Muscle of arm (tissue), 14 donors: ENCODE results near the gene GPR146. TPM values are rescaled to one million over a fixed set of nuclear protein-coding genes. Genes with fewer than 3 reads are reported as not detected.
"Not testable (repeated sequence)": the region's sequence is repeated elsewhere in the genome, so short reads cannot be mapped to it uniquely, and the experiment has no call there.

Experiments
- DNase-seq: peaks from one replicate; pipeline ENCODE4 v3.0.0-alpha.2; 2013
- long read RNA-seq, 11 donors: transcript quantifications; one replicate each; lab custom pipeline, GENCODE V29; 2026
- polyA plus RNA-seq, 12 donors: library from polyadenylated mRNA; unstranded; fragments of 120-200 nt; gene quantifications; one replicate each; pipeline ENCODE4 v1.2.1, GENCODE V29; 2013; ENCODE audit not compliant: insufficient read length in 12 of 12

GPR146 gene, protein sequence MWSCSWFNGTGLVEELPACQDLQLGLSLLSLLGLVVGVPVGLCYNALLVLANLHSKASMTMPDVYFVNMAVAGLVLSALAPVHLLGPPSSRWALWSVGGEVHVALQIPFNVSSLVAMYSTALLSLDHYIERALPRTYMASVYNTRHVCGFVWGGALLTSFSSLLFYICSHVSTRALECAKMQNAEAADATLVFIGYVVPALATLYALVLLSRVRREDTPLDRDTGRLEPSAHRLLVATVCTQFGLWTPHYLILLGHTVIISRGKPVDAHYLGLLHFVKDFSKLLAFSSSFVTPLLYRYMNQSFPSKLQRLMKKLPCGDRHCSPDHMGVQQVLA
- polyA plus RNA-seq = 1 to 10 TPM in 10 of 12 donors, not detected in 2; 2.0 to 4.8 (median 3.3) TPM
- long read RNA-seq, donor 1, partial matches to known transcripts = 0 of 2 reads
- long read RNA-seq, donor 1, other reads (novel, unspliced or antisense) = 0 of 2 reads
- long read RNA-seq, donor 2, partial matches to known transcripts = 0 of 4 reads
- long read RNA-seq, donor 2, other reads (novel, unspliced or antisense) = 0 of 4 reads
- long read RNA-seq, donor 3, partial matches to known transcripts = 0 of 1 reads
- long read RNA-seq, donor 3, other reads (novel, unspliced or antisense) = 0 of 1 reads
- long read RNA-seq, donor 4, partial matches to known transcripts = 0 of 1 reads
- long read RNA-seq, donor 4, other reads (novel, unspliced or antisense) = 0 of 1 reads
- long read RNA-seq, donor 5, partial matches to known transcripts = 0 of 5 reads
- long read RNA-seq, donor 5, other reads (novel, unspliced or antisense) = 0 of 5 reads
- long read RNA-seq, donor 6, partial matches to known transcripts = 0 of 1 reads
- long read RNA-seq, donor 6, other reads (novel, unspliced or antisense) = 0 of 1 reads
- long read RNA-seq, donor 7, partial matches to known transcripts = 0 of 1 reads
- long read RNA-seq, donor 7, other reads (novel, unspliced or antisense) = 0 of 1 reads
- long read RNA-seq, donor 8, partial matches to known transcripts = 0 of 5 reads
- long read RNA-seq, donor 8, other reads (novel, unspliced or antisense) = 0 of 5 reads
- long read RNA-seq, donor 9, partial matches to known transcripts = 0 of 2 reads
- long read RNA-seq, donor 9, other reads (novel, unspliced or antisense) = 0 of 2 reads
- long read RNA-seq, donor 10, partial matches to known transcripts = 0 of 2 reads
- long read RNA-seq, donor 10, other reads (novel, unspliced or antisense) = 0 of 2 reads
- long read RNA-seq, donor 11, partial matches to known transcripts = 0 of 2 reads
- long read RNA-seq, donor 11, other reads (novel, unspliced or antisense) = 0 of 2 reads

DNA sequence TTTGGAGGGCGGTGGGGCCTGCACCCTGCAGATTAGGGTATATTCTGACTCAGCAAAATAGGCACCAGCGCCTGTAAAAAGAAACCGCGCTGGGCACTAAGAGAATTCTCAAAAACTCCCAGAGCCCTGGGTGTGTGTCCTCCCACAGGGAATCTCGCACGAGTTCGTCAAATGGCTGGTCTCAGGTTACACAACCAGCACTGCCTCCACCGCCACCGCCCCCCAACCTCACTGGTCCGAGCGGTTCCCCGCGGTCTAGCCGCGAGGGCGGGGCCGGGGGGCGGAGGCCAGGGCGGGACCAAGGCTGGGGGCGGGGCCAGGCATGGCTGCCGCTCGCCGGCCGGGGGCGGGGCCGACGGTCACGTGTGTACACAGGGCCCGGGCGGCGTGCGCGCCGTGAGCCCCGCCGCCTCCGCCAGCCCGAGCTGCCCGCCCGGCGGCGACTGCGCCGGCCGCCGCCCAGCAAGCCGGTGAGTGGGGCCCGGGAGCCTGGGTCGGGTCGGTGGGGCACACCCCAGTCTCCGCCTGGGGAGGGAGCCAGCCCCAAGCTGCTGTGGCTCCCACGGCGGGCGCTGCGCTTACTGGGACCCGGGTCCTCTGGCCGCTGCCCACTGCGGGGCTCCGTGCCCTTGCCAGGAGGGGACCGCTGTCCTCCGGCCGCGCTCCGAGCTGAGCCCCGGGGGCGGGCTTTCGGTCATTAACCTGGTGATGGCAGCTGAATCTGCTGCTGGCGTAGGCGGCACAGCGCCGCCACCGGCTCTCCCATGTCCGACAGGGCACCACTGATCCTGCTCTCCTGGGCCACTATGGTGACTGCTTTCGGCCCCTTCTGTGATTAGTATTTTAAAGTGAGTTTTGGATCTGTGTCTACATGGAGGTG is at the start of gene GPR146:
Gene GPR146, plus strand, starts transcription at position 358 of the 880 bp plus-strand sequence. CDS start 12,970 bp downstream, outside the sequence.
- DNase-seq = peak; percentile 88

GRCh38 chr7:994592-995308 is 49.6 kb upstream of the GPR146 start:
- DNase-seq = no peak

GRCh38 chr7:995571-995970 is 48.8 kb upstream of the GPR146 start:
- DNase-seq = no peak

DNA sequence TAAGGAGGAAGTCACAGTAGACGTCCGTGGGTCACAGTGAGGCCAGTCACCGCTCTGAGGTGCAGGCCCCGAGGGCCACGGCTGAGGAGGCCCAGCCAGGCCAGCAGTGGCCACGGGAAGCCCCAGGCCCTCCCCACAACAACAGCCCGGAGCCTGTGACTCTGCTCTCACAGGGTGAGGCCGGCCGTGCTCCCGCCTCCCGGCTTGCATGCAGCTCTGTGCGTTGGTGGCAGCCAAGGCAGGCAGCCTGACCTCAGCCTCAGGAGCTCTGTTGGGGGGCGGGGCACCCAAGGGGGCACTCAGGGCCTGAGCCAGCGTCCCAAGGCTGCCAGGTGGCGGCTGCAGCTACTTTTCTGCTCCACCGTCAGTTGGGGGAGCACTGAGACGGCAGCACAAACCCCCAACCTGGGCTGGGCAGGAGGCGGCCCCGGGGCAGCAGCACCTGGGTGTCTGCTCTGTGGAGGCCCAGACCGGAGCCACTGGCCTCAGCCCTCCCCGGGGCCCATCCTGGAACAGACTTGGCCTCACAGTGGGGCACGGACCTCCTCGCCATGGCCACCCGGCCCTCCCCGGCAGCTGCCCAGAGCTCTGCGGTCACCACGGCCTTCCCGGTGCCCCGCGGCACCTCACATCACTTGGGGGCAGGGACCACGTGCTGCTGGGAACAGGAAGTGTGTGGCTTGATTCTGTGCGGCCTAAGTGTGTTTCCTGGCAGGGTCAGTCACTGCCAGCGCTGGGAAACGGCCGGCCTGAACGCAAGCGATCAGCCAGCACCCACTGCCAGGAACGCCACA is 48.1 kb upstream of the GPR146 start:
- no peak for DNase-seq

DNA sequence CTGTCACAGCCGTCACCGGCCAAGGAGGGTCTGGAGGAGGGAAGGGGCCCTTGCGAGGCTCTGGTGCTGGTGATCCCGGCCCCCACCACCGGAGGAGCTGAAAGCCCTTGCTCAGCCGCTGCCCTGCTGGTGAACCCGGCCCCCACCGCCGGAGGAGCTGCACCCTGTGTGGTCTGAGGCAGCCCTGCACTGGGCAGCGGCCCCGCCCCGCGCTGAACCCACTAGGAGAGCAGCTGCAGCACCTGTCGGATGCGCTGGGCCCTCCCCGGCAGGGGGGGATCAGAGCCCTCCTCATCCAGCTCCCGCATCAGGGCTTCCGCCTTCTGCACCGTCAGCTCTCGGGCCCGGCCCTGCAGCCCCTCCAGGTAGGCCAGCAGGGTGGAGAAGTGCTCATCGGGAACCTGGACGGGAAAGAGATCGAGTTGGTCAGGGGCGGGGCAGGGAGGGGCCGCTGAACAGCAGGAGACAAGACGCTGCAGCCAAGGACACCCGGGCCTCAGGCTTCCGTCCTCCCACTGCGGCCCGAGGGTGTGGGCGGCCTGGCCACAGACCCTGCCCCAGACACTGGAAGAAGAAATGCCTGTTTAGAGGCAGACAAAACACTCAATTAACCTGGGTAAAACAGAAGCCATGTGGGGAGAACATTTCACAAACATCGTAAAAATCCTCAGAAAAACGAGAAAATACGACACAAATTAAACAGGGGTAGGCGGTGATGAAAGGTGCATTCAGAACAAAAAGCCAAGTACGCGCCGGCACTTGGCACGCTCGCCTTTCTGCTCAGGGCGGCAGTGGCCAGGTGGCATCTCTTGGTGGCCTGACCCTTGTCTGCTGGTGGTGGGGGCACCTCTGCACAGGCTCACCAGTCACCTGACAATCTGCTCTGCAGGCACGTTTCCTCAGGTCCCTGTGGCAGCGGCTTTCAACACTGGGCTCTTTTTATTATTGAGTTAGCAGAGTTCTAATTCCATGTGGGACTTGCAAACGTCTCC is 46.6 kb upstream of the GPR146 start:
- no peak for DNase-seq

GRCh38 chr7:999149-999879 is 45.0 kb upstream of the GPR146 start:
- DNase-seq = no peak

DNA sequence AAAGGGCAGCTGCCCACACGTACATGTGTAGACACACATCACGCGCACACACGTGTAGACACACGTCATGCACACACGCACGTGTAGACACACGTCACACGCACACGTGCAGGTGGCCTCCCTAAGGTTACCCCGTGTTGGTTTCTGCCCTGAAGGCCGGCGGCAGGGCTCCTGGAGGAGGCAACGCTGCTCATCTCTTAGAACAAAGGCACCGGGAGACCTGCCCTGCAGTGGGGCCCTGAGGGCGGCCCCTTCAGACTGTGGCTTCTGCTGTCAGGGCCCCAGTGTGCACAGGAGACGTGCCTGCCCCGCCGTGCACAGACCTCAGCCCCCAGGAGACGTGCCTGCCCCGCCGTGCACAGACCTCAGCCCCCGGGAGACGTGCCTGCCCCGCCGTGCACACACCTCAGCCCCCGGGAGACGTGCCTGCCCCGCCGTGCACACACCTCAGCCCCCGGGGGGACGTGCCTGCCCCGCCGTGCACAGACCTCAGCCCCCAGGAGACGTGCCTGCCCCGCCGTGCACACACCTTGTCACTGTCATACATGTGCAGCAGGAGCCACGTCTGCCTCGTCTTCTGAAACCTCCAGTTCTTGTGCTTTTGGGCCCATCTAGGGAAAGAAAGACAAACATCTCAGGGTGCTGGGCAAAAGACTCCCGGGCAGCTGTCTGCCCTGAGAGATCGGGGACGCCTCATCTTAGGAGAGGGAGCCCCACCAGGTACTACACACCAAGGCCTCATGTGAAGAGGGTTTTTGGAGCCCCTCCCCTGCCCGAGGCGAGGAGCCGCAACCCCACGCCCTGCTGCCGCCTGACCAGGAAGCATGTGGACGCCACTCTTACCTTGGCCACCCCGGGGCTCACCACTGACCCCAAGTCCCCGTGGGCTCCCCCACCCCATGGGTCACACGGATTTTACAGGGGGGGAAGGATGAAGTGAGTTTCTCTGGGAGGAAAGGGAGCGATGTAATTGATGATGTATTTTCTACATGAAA is 44.1 kb upstream of the GPR146 start:
- DNase-seq = no peak

- DNase-seq = not testable (repeated sequence)
Observed at GRCh38 chr7:1001069-1001770, 43.1 kb upstream of the GPR146 start.

DNA sequence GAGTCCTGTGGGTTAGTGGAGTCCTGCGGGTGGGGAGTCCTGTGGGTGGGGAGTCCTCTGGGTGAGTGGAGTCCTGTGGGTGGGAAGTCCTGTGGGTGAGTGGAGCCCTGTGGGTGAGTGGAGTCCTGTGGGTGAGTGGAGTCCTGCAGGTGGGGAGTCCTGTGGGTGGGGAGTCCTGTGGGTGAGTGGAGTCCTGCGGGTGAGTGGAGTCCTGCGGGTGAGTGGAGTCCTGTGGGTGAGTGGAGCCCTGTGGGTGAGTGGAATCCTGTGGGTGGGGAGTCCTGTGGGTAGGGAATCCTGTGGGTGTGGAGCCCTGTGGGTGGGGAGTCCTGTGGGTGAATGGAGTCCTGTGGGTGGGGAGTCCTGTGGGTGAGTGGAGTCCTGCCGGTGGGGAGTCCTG is 42.3 kb upstream of the GPR146 start:
- not testable (repeated sequence) for DNase-seq

- not testable (repeated sequence) for DNase-seq
Observed at GRCh38 chr7:1002445-1002844, 41.9 kb upstream of the GPR146 start.

GRCh38 chr7:1004018-1004852 is 40.1 kb upstream of the GPR146 start:
- DNase-seq = no peak

DNA sequence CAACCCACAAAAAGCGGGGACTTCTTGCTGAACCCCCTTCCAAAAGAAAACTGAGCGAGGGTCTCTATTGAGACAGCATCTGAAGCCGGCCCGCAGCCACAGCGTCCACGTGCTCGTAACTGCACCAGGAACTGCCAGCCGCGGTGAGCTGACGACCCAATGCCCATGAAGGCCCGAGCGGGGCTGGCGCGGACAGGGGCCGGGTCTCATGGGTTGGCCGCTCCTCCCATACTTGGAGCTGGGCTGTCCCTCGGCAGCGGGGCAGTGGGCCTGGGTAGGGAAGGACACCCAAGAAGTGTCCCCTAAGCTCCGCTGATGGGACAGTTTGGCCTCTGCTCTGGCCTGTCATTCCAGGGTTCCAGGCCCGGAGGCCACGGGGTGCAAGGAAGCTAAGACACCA is 39.0 kb upstream of the GPR146 start:
- no peak for DNase-seq

DNA sequence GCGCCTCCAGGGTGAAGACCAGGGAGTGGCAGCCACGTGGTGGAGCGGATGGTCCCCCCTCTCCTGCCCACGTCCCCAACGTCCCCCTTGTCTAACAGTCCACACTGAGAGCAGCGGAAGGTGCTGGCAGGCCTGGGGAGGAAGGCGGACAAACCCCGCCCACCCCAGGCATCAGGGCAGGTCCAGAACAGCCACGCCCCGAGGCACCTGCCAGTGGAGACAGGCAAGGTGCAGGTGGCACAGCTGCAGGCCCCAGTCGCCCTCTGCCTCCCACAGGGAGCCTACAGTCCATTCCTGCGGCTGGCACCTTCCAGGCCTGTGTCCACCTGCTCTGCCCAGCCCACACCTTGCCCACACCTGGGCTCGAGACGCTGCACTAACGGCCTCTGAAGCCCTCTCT is 36.4 kb upstream of the GPR146 start:
- DNase-seq = no peak

DNA sequence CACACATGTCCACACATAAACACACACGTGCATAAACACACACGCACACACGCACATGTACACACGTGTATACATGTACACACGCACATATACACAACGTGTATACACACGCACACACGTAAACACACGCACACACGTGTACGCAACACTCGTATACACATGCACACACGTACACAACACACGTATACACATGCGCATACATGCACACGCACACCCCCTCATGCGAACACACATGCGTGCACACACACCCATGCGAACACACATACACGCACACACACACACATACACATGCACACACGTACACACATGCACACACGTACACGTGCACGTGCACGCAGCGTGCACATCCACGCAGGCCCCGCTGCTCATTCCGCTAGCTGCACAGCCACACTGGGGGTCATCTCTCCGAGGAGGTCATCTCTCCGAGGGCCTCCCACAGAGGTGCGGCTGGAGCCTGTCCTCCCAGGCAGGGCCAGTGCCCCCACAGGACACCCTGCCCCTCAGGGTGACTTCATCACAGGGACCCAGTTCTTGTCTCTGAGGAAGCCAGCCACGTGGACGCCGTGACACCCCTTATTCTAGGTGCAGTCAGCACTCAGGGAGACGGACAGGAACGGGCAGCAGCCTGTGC is 35.5 kb upstream of the GPR146 start:
- no peak for DNase-seq
